A204.1 (cell line): Measurements from ENCODE around the gene TAGLN2.

Experiments used
- FAIRE-seq: peaks from 2 replicates; lab custom pipeline; 2012; peaks lifted over from hg19 to GRCh38; lab: Jason Lieb, UNC

The TAGLN2 gene

GRCh38 chr1:159935305-159935704, 10.0 kb upstream of the TAGLN2 start:
- no peak for FAIRE-seq

- no peak for FAIRE-seq
These were observed 9.1 kb upstream of the TAGLN2 start for GRCh38 chr1:159934136-159935039.

- no peak for FAIRE-seq
These were observed 8.0 kb upstream of the TAGLN2 start for GRCh38 chr1:159933347-159933746.

- FAIRE-seq = no peak
These were observed 7.3 kb upstream of the TAGLN2 start for GRCh38 chr1:159932296-159933285.

GRCh38 chr1:159931795-159932173, 6.5 kb upstream of the TAGLN2 start:
- FAIRE-seq = no peak

- FAIRE-seq = no peak
These were observed 5.9 kb upstream of the TAGLN2 start for GRCh38 chr1:159931101-159931794.

- no peak for FAIRE-seq
These were observed 5.3 kb upstream of the TAGLN2 start for GRCh38 chr1:159930634-159931033.

GRCh38 chr1:159930216-159930615, 4.9 kb upstream of the TAGLN2 start:
- no peak for FAIRE-seq

GRCh38 chr1:159929155-159930051, 4.1 kb upstream of the TAGLN2 start:
- FAIRE-seq = no peak

- no peak for FAIRE-seq
These were observed 3.3 kb upstream of the TAGLN2 start for GRCh38 chr1:159928491-159929050.

- no peak for FAIRE-seq
These were observed 2.6 kb upstream of the TAGLN2 start for GRCh38 chr1:159927849-159928431.

GRCh38 chr1:159927211-159927848, 2.0 kb upstream of the TAGLN2 start:
- no peak for FAIRE-seq

GRCh38 chr1:159925719-159926078, 392 bp upstream of the TAGLN2 start:
- FAIRE-seq = no peak

GRCh38 chr1:159924025-159924790, 1.1 kb downstream of the TAGLN2 start:
- FAIRE-seq = no peak

- no peak for FAIRE-seq
These were observed 1.9 kb downstream of the TAGLN2 start for GRCh38 chr1:159923203-159924024.

- no peak for FAIRE-seq
These were observed 2.6 kb downstream of the TAGLN2 start for GRCh38 chr1:159922511-159923202.

GRCh38 chr1:159921700-159922504, 3.4 kb downstream of the TAGLN2 start:
- no peak for FAIRE-seq
